HFF-Myc (cell line): ENCODE data around the gene ERVFRD-1.

Source experiments
- DNase-seq: peaks from one replicate; pipeline ENCODE4 v3.0.0-alpha.2; 2011; ENCODE audit warnings: low read depth; ENCODE audit errors: extremely low read depth
- H3K4me3 ChIP-seq: replicated peaks from 2 replicates; pipeline ENCODE4 v1.5.1; 2011; ENCODE audit warnings: low read depth, mild to moderate bottlenecking, control low read depth, low read length
- TF ChIP-seq, protein P1 (sequence below): IDR thresholded peaks from 2 replicates; pipeline ENCODE4 v1.5.1; 2012; ENCODE audit warnings: mild to moderate bottlenecking, low read depth, low read length, control low read depth; ENCODE audit errors: missing control alignments

Gene ERVFRD-1

DNA sequence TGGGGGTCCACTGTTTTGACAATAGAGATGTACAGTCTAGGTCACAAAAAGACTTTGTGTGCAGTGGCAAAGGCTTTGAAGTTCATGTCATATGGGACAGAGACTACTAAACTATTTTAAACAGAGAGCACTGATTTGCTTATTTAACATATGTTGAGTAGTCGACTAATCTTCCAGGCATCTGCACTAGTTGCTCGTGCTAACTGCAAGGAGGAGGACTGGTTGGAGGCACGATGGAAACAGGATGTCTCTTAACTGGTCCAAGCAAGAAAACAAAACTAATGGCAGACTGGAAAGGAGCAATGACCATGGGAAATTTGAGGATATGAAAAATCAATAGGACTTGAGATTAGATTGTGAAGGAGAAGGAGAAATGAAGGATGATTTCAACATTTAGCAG lies 28.5 kb upstream of the ERVFRD-1 start:
- H3K4me3 ChIP-seq: no peak overlapping the region
- peak; percentile 27 for DNase-seq
- TF ChIP-seq, protein P1, sequence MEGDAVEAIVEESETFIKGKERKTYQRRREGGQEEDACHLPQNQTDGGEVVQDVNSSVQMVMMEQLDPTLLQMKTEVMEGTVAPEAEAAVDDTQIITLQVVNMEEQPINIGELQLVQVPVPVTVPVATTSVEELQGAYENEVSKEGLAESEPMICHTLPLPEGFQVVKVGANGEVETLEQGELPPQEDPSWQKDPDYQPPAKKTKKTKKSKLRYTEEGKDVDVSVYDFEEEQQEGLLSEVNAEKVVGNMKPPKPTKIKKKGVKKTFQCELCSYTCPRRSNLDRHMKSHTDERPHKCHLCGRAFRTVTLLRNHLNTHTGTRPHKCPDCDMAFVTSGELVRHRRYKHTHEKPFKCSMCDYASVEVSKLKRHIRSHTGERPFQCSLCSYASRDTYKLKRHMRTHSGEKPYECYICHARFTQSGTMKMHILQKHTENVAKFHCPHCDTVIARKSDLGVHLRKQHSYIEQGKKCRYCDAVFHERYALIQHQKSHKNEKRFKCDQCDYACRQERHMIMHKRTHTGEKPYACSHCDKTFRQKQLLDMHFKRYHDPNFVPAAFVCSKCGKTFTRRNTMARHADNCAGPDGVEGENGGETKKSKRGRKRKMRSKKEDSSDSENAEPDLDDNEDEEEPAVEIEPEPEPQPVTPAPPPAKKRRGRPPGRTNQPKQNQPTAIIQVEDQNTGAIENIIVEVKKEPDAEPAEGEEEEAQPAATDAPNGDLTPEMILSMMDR: no peak

DNA sequence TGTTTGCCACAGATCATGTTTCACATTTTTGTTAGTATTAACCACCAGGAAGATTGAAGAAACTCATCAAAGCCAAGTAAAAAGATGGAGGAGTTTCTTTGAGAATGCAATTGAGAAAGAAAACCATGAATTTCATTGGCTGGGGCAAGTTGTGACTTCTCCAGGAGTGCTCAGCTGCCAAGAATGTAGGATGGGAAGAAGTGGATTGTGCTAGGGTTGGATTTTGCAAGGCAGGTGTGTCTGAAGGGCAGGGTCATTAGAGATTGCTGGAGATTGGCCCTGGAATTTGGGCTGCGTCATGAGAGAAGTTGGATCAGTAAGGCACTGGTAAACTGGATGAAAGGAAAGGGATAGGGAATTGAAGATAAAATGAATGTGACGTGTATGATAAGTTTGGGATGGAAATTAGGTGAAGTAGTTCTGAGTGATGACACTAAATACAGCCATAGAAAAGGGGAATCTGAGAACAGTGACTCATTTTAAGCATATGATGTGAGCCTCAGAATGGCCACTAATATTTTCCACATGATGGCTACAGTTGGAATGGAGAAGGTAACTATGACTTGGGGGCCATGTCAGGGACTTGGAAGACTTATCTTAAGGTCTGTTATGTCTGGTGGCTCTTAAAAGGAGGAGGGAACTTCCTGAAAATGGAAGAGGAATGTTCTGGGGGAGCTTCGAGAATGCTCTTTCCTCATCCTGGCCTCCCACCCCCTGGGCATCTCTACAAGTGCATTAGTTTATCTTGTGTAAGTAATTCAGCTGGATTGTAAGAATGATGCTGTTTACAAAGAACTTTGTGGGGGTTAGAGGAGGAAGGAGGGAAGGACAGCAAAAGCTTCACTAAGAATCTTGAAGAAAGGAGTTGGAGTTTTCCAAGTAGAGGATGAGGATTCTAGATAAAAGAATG lies 27.8 kb upstream of the ERVFRD-1 start:
- TF ChIP-seq, protein P1: no peak
- no peak overlapping the region for H3K4me3 ChIP-seq
- no peak for DNase-seq

GRCh38 chr6:11136809-11137208 lies 25.3 kb upstream of the ERVFRD-1 start:
- TF ChIP-seq, protein P1: no peak
- no peak overlapping the region for H3K4me3 ChIP-seq
- DNase-seq: no peak

DNA sequence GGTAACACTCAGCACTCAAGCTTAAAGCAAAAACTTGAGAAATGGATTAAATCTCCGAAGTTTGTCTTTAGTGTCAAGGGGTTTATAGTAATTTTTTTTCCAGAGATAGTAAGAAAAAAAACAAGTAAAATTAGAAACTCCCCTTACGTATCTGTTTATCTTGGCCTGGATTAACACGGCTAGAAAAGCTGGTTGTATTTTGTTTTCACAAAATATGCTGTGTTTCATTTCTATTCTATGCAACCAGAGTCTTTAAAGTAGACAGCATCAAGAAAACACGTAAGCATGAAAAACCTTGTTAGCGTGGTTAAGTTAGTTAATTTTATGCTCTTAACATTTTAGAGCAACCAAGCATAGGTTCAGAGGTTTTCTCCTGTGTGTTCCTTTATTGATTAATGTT lies 21.8 kb upstream of the ERVFRD-1 start:
- H3K4me3 ChIP-seq: no peak overlapping the region
- TF ChIP-seq, protein P1: no peak
- no peak for DNase-seq

DNA sequence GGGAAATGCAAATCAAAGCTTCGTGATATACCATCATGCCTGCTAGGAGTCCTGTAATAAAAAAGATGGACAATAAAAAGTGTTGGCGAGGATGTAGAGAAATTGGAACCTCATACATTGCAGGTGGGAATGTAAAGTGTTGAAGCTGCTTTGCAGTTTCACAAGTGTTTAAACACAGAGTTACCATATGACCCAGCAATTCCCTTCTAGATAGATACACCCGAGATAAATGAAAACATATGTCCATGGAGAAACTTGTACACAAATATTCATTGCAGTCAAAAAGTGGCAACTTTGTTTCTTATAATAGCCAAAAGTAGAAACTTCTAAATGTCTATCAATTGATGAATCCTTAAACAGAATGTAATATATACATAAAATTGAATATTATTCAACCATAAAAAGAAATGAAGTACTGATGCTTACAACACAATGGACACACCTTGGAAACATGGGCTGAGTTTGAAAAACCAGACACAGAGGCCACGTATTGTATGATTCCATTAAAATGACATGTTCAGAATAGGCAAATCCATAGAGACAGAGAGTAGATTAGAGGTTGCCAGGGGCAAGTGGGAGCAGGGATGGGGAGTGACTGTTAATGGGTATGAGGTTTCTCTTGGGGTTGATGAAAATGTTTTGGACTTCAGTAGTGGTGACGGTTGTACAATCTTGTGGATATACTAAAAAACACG lies 20.8 kb upstream of the ERVFRD-1 start:
- peak; percentile 22 for DNase-seq
- H3K4me3 ChIP-seq: no peak overlapping the region
- TF ChIP-seq, protein P1: no peak

GRCh38 chr6:11130605-11131004 lies 19.1 kb upstream of the ERVFRD-1 start:
- no peak for DNase-seq
- H3K4me3 ChIP-seq: no peak overlapping the region
- TF ChIP-seq, protein P1: no peak
